HEK293T (cell line): ENCODE measurements around the gene GTSF1L.

Experiments used
- BHLHE40 ChIP-seq: fragments of 450-650 bp; IDR thresholded peaks from 2 replicates; pipeline ENCODE4 v1.6.1; 2016; ENCODE audit warnings: mild to moderate bottlenecking, moderate library complexity, borderline replicate concordance
- ELF4 ChIP-seq: fragments of 450-650 bp; IDR thresholded peaks from 2 replicates; pipeline ENCODE4 v1.6.1; 2017; ENCODE audit warnings: antibody characterized with exemption
- FOXA1 ChIP-seq: fragments of 450-650 bp; IDR thresholded peaks from 2 replicates; pipeline ENCODE4 v1.6.1; 2016; ENCODE audit warnings: mild to moderate bottlenecking
- FOXM1 ChIP-seq: fragments of 450-650 bp; IDR thresholded peaks from 2 replicates; pipeline ENCODE4 v1.6.1; 2017; ENCODE audit warnings: mild to moderate bottlenecking, borderline replicate concordance
- SP1 ChIP-seq: fragments of 450-650 bp; IDR thresholded peaks from 2 replicates; pipeline ENCODE4 v1.6.1; 2017

- no peak for TF ChIP-seq FOXM1
- TF ChIP-seq SP1: no peak
- no peak for TF ChIP-seq ELF4
- TF ChIP-seq BHLHE40: no peak
- TF ChIP-seq FOXA1: no peak
Observed at GRCh38 chr20:43765916-43766315, 39.1 kb upstream of the GTSF1L start.
